Stimulated activated naive CD4-positive, alpha-beta T cell treated with Interleukin-2 at 50 U/mL for 16 hours (primary cell): ENCODE results near the gene POLN.

Source experiments
- DNase-seq: peaks from one replicate; lab custom pipeline; 2025; lab: John Stamatoyannopoulos, UW

POLN gene

GRCh38 chr4:2083116-2083825, 158.7 kb downstream of the POLN start:
- no peak for DNase-seq

- DNase-seq = no peak
These were observed 159.3 kb downstream of the POLN start for GRCh38 chr4:2082627-2083026.

DNA sequence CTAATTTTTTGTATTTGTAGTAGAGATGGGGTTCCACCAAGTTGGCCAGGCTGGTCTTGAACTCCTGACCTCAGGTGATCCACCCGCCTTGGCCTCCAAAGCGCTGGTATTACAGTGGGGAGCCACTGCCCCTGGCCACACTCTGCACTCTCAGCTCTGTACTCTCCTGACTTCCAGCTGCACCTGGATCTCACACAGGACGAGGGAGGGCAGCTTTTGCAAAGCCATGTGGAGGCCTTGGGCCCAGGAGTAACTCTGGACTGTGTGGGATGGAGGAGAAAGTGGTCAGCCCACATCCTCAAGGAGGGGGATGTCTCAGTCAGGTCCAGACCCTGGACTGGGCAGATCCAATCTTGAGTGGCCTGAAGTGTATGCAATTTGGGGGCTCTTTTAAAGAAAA, 159.8 kb downstream of the POLN start:
- DNase-seq = no peak

- DNase-seq = no peak
These were observed 160.4 kb downstream of the POLN start for GRCh38 chr4:2081540-2081939.

- DNase-seq = no peak
These were observed 161.3 kb downstream of the POLN start for GRCh38 chr4:2080429-2081300.

DNA sequence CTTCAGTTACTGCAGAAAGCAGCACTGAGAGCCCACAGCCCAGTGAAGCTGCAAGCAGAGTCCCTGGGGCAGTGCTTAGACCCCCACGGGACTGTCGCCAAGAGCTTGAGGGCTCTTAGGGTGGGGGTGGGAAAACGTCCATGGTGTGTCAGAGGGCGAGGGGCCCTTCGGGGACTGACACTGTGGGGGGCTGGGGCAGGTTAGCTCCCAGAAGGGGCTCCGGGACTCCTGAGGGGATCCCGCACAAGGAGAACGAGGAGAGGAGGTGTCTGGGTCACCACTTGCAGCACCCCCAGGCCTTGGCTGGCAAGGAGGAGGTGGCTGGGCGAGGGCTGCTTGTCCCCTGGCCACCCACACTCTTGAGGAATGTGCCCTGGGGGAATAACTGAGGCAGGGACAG, 162.0 kb downstream of the POLN start:
- no peak for DNase-seq

DNA sequence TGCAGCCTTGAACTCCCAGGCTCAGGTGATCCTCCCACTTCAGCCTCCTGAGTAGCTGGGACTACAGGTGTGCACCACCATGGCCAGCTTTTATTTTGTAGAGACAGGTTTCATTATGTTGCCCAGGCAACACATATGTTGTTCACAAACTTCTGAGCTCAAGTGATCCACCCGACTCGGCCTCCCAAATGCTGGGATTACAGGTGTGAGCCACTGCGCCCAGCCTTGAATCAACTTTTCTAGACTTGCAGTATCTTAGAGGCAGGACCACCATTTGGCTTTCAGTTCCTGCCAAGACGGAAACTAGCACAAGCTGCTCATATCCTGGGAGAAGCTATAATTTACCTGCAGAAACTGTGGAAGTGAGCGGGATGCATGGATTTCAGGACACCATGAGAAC, 162.9 kb downstream of the POLN start:
- no peak for DNase-seq

GRCh38 chr4:2078584-2078983, 163.3 kb downstream of the POLN start:
- DNase-seq = no peak

DNA sequence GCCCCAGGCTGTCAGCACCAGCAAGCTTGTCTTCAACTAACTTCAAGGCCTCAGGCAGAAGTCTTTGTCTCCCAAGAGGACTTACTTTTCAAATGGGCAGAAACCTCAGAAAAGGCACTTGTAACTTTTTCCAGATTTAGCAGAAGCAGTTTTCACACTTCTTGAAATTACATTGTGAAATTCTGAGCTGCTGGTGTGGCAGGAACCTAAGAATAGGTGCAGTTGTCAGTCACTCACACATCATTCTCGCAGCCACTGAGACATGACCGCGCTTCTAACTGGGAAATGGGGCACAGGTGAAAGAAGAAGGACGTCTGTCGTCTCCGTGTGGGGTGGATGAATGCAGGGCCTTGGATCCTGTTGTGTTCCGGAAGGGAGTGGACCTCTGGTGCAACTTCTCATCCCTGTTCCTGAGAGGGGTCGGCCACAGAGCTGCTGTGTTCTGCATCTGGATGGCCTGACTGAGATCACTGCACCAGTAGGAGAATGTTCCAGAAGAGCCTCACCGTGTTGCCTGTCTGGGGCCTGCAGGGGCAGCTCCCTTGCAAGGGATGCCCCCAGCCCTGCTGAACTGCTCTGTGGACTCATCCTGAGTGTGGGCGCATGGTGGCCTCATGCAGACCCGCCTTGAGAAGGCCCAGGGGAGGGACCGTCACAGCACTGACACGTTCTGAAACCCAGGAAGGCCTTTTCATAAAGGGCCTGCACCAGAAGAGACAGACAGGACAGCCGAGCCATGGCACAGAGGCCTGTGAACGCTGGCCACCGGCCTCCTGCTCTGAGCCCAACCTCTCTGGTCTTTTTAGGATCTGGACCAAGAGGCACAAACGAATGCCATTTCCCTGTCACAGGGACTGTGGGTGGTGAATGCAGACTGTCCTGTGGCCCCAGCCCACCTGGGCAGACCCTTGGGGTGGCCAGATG, 164.1 kb downstream of the POLN start:
- DNase-seq = no peak

- no peak for DNase-seq
These were observed 164.9 kb downstream of the POLN start for GRCh38 chr4:2076908-2077536.

DNA sequence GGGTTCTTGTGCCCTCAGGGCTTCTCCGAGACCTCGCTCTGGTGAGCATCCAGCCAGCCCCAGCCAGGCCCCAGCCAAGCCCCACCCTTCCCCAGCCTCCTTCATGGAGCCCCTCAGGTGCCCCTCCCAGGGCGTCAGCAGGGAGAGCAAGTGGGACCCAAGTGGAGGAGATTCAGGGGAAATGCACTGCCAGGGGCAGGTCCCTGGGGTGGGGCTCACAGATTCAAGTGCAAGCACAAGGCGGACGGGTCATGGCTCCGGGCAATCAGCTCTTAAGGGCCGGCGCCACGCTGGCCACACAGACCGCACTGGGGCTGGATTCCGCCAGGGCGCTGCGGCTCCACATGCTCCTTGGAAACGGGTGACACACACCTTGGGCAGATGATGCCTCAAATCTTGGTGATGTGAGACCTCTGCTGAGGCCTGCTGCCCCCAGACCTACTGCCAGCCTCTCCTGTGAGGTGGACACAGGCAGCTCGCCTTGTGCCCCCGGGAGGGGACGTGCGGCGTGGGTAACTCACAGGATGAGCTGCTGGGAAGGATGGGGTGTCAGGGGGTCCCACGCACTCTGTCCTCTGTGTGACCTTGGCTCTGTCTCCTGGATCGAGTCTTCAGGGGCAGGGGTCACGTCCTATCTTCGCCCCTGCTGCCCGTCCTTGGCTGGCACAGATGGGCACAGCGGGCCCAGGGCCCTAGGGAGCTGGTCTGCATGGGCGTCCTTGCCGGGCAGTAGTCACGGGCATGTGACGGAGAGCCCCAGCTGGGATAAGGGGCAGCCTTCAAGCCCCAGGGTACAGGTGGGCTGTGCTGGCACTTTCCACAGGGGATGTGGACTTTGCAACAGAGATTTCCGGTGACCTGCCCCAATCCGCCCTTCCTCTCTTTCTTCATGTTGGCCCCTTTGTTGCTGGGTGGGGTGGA, 165.7 kb downstream of the POLN start:
- no peak for DNase-seq

GRCh38 chr4:2075171-2075986, 166.5 kb downstream of the POLN start:
- no peak for DNase-seq

- no peak for DNase-seq
These were observed 167.3 kb downstream of the POLN start for GRCh38 chr4:2074588-2074987.

- no peak for DNase-seq
These were observed 168.0 kb downstream of the POLN start for GRCh38 chr4:2073808-2074481.

- DNase-seq = no peak
These were observed 168.7 kb downstream of the POLN start for GRCh38 chr4:2072971-2073807.

DNA sequence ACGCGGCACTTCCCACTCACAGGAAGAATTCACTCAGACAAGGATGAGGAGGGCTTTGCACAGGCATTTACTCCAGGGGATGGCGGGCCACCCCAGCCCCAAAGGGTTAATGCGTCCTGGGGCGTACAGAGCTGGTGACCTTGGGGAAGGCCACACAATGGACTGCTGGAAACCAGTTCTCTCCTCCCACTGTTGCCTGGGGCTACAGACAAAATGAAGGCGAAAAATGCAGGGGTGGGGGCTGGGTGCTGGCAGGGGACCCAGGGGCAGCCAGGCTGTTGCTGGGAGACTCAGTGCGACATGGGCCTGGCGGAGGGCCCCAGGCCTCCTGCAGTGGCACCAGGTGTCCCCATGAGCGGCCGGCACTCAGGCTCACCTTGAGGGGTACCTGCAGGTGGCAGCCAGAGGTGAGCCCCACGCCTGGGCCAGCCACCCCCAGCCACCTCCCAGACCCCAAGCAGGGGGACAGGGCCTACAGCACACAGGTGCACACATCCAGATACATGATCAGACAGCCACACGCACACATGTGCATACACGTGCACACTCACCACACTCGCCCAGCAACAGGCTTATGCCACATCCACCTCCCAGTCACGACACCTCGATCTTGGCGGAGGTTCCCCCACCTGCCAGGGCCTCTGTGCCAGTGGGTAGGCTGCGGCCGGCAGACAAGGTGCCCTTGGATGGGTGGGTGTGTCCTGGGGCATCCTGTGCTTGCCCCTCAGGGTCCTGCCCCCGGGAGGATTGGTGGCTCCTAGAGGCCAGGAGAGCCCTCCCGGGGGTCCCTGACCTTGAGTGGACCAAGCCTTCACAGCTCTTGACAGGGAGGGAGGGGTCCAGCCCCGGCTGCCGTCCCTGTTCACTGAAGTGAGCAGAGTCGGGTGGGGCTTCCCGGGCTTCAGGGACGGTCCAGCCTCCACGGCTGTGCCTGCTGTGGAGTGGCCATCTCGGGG, 169.7 kb downstream of the POLN start:
- no peak for DNase-seq

- DNase-seq = no peak
These were observed 170.5 kb downstream of the POLN start for GRCh38 chr4:2071252-2071911.
